SIG-M5 treated with dmso at 0.1 percent for 504 hours (cell line): ENCODE results near the gene DFFB.
"Not testable (repeated sequence)": the region's sequence is repeated elsewhere in the genome, so short reads cannot be mapped to it uniquely, and the experiment has no call there.

Experiments used
- DNase-seq: peaks from one replicate; lab custom pipeline; 2025; ENCODE audit not compliant: unreplicated experiment; lab: John Stamatoyannopoulos, UW

The DFFB gene

DNA sequence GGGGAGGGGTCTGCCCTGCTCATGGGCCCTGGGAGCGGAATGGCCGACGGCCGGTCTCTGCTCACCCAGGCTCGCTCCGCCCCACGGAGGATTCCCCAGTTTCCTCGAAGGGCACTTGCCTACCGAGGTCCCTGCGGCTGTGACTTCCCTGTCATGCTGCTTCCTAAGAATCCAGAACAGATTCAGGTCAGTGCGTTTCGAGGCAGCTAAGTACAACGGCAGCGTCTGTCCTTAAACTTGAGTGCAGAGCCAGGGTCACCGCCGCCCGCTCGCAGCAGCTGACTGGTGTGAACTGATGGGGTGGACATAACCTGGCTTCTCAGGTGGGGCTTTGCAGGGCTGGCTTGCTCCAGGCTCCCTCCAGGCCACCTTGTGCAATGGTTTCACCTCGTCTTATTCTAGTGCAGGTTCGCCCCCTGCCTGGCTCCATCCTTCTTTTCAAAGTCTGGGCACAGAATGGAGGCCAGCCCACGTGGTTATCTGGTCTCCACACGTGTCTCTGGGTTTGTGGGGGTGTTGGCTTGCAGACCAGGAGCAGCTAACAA, 50.4 kb downstream of the DFFB start:
- DNase-seq = no peak

DNA sequence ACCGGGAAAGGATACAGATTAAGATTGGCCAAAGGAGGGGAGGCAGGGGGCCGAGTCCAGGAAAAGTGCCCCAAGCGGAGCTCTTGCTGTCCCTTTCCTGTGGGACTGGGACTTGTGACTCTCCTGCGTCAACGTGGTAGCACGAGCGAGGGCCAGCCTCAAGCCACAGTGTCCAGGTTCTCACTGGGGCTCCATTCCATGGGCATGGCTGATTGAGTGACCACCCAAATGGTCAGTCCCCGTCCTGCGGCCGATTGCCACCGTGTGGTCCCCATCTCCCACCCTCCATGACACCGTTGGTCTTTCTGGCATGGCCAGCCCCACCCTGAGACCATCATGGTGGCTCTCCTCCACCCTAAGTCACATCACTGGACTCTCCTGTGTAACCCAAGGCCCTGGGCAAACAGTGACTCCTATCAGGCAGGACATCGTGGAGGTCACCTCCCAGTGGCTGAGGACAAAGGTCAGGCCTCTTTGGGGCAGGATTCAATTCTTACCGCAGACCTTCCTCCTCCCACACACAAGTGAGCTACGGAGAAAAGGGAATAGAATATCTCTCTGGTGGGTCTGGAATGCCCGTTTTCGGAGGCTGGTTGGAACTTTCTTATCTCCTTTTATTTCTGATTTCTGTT, 51.7 kb downstream of the DFFB start:
- no peak for DNase-seq

DNA sequence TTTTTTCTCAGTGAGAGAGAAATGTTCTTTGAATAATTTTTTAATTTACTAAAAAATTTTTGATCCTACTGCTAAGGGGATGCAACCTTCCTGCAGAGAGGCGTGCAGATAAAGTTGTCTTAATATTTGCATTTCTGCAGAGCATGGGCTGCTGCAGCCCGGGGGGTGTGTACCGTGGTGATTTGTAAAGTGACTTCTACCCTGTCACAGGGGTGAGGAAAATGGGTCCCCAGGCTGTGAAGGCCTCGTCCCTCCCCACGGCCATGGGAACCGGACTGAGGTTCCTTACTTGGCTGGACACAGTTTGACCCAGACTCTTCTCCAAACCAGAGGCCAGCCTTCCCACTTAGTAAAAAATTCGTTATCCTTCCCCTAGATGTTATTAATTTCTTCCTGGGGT, 52.3 kb downstream of the DFFB start:
- no peak for DNase-seq

DNA sequence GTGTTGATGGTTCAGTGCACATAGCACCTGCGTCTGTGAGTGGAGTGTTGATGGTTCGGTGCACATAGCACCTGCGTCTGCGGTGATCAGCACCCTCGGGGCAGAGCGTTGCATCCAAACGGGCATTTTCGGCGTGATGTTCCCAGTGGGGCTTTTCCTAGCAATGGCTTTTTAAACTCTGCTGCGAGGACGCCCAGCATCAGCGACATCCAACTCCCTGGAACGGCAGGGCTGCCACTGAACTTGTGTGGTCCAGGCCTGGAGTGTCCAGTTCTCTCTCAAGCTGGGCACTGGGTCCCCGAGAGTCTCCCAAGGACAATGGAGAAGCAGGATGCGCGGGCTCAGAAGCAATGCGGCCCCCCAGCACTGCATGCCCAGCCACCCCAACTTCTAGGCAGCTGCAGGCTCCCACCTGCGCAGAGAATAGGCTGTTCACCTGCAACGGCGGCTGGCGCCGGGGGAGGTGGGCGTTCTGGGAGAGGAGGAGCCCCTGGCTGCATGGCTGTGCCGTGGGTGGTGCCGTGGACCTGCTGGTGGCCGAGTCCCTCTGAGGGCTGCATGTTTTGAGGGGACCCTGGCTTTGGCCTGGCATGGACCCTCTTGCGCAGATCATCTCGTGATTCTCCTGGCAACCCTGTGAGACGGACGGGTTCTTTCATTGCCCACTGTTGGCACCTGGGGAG, 52.9 kb downstream of the DFFB start:
- DNase-seq = no peak

DNA sequence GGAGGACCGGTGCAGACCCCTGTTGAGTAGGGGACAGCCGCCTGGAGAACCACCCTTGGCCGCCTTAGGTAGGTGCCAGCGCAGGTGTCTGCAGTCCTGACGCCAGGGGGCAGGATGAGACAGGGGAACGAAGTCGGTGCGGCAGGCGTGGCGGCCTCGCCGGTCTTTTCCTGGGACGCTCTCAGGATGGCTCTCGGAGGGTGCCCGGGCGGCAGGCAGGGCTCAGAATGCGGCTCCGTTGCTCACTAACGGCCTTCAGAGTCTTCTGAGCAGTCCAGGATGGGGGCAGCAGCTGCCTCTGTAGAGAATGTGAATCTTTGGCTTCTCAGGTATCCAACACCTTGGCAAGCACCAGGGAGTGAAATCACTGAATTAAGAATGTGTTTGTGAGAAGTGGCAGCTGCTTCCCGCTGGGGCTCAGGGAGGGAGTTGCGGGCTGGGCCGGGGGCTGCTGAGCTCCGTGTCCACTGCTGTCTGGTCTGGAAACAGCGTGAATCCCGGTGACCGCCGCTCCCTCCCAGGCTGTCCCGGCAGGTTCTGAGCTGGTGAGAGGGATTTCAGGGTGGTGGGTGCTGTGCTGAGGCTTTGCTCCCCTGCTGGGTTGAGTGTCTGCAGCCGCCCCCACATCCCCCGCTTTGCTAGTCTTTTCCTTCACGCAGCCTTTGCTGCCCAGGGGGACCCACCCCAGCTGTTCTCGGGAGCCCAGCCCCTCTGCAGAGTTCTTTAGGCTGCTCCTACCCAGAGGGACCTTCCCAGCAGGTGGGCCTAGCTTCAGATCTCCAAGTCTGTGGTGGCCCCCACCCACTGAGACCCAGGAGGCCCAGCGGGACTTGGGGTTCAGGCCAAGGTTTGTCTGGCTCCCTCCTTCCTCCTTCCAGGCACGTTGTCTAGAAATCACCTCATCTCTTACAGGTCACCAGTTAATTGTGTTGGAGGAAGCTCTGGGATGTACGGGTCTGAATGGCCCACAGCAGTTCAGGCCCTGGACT, 53.9 kb downstream of the DFFB start:
- DNase-seq = peak; percentile 44

DNA sequence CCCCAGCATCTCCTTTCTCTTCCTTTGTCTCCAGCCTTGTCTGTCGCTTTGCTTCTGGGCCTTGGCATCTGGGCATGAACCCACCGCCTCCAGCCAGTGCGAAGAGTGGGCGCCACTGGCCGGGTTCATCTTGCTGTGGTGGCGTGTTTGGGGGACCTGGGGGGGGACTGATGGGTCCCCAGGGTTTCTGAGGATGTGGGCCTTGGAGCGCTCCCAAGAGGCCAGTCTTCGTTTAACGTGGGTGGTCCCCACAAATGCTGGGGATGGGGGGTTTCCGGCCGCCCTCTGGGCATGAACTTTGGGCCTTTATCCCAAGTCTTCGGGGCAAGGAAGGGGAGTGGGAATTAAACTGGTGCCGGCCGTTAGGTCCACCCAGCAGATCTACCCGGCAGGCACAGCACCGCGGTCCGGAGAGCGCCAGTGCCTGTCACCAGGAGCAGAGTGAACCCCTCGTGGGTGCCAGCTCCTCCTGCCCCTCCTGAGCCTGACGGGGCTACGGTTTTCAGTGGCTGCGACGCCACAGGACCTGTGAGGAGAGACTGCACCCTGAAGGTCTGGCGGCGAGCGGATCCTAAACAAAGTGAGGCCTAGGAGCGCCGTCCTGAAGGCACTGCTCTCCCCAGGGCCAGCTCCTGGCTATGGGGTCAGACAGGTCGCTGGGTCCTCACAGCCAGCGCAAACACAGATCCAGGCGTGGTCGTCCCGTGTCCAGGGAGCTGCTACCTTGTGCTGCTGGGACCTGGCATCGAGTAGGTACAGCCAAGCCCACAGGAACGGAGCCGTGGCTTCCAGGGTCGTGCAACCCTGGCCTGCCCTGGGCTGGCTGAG, 54.9 kb downstream of the DFFB start:
- DNase-seq = no peak

DNA sequence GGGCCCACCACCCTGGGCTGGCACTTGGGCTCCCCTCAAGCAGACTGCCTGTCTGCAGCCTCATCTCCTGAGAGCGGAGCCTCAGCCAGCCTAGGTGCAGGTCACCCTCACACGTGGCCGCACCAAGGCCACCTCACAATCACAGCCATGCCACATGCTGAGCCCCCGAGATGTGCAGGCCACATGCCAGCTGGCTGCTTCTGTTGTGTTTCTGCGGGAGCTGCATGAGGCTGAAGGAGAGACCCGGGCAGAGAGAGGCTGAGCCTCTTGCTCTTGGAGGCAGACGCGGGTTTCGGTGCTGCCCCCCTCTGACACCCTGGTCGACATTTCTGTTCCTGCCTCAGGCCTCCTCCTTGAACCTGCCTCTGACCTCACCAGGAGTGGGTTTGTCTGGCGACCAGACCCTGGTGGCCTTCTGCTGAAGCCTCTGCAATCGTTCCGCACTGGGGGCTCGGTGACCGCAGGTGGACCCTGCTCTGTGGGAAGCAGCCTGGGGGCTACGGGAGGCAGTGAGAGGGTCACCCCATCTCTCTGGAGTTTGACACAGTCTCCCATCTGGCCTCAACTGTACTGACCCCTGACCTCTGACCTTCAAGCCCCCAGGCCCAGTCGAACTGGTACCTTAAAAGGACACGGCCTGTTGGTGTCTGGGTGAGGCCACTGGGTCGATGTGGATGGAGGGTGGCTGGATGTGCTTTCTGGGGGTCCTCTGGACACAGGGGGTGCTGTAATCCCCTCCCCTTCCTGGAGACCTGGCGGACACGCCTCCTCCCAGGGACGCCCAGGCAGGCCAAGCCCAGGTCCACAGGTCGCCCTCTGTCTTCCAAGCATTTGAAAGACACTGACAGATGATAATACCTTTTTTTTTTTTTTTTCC, 55.8 kb downstream of the DFFB start:
- no peak for DNase-seq

DNA sequence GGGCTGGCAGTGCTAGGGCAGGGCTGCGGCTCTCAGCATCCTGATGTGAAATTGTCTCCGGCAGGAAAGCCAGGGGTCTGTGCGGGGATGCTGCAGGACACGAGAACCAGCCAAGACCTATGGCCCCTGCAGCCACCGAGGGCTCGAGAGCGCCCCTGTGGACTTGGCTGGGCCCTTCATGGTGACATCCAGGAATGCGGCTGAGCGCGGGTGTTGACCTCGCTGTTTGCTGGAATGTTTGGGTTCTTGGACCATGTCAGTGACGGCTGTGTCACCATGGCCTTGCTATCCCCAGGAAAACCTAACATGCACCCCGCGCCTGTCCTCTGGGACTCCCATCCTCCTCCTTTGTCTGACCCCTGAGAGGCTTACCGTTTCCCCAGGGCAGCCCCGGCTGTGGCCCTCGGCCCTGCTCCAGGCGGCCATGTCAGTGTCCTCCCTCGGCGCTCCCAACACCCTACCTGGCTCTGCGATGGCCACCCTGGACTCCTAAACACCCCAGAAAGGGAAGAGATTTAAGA, 57.1 kb downstream of the DFFB start:
- DNase-seq = no peak

DNA sequence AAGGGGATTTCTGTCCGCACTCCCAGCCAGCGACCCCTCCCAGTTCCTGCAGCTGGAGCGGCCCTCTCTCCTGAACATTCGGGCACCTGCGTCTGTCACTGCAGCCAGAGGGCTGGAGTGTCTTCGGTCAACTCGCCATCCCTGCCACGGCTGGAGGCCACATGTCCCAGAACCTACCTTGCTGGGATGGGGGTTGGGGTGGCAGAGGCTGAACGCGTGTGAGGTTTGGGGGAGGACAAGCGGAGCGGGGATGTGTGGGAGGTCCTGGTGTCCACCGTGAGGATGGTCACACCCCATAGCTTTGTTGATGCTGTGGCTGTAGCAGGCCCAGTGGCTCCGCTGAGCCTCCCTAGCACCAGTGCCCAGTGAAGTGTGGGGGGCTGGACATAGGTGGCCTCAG, 57.6 kb downstream of the DFFB start:
- DNase-seq = no peak

DNA sequence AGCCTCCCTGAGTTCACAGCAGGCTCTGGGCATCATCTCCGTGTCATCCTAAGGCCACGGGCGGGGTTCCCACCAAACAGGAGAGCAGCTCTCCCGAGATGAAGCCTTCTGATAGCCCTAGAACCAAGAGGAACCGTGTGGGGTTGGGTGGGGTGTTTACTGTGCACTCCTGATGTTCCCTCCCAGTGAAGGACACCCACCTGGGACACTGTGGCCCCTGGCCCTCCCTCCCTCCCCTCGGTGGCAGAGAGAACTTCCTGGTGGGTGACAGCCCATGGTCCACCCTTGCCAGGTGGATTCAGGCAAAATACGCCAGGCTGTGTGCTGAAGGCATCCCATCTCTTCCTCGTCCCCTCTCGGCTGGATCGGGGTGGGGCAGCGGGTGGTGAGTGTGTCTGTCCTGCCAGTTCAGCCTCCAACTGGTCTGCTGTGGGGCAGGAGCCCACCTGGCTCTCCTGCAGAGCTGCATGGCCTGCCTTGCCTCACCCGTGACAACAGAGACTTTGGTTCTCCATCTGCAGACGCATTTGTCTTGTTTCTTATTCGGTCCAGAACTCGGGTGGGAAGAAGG, 58.4 kb downstream of the DFFB start:
- DNase-seq = no peak

DNA sequence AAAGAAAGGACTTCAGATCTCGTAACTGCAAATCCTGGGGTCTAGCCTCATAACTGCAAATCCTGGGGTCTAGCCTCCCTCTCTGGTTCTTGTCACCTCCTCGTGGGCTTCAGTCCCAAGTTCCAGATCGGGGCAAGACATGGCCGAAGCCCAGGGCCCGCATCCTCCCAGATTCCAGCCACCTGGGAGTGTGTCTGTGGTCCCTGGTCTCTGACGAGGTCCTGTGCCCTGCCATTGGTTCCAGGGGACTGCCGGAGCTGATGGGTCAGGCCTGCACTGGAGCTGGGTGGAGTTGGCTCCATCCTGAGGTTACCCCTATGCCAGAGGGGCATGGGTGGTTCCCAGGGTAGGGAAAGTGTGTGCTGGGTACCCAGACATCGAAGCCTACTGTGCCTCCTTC, 60.5 kb downstream of the DFFB start:
- DNase-seq = no peak

DNA sequence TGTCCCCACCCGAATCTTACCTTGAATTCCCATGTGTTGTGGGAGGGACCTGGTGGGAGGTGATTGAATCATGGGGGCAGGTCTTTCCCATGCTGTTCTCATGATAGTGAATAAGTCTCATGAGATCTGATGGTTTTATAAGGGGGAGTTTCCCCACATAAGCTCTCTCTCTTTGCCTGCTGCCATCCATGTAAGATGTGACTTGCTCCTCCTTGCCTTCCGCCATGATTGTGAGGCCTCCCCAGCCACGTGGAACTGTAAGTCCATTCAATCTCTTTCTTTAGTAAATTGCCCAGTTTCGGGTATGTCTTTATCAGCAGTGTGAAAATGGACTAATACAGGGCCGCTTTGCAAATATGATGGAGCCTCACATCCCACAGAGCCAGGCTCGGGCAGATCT, 61.1 kb downstream of the DFFB start:
- not testable (repeated sequence) for DNase-seq

DNA sequence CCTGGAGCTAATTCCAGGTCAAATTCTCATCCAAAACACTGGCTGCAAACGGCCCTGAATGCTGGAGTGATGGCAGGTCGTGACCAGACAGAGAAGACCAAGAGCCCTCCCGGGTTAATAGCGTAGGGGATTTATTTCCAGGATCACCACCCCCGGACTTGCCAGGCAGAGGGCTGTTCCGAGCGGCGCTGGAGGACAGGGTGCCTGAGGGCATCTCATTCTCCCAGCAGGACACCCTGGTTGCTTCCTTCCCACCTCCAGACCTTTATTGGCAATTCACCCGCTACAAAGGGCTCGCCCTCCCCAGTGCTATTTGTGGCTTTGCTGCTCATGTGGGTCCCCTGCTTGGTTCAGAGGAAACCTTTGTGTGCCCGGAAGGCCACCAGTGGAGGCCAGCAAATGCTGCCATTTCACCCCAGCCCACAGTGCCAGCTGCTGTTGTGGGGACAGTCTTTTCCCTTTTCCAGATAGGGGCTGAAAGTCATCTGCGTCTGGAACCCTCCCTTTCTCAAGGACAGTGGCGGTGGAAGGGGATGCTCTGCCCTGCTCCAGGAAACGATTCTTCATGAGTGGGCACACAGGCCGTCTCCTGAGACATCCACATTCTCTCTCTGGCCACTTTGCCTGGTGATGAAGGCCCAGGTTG, 61.8 kb downstream of the DFFB start:
- no peak for DNase-seq

DNA sequence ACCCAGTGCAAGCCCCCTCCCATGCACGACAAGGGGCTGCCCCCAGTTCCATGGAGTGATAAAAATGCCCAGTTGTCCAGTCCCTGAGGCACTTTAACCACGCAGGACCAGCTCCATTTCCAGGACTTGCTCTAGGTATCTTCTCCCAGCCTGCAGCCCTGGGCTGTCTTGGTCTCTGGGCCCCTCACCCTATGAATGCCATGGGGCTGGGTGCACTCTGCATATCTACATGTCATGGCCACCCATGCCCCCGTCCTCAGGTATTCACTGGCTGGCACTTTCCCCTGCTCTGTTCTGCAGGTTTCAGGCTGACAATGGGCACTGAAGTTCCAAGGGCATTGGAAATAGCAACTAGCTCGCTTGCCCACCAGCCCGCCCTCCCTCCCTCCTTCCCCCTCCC, 62.4 kb downstream of the DFFB start:
- no peak for DNase-seq

DNA sequence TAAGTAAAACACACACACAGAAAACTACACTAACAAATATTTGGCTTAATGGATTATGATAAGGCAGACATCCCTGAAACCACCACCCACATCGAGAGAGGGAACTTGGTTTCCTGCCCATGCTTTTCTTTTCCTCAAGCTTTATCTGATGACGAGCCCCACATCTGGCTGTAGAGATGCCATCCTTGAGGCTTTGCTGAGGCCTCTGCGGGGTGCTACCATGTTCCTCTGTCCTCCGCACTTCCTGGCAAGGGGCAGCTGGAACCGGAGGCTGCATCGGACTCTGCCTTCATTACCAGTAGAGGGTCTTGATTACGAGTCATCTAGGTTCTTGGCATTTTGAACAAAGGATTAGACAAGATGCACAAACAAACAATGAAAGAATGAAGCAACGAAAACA, 64.5 kb downstream of the DFFB start:
- DNase-seq = no peak

DNA sequence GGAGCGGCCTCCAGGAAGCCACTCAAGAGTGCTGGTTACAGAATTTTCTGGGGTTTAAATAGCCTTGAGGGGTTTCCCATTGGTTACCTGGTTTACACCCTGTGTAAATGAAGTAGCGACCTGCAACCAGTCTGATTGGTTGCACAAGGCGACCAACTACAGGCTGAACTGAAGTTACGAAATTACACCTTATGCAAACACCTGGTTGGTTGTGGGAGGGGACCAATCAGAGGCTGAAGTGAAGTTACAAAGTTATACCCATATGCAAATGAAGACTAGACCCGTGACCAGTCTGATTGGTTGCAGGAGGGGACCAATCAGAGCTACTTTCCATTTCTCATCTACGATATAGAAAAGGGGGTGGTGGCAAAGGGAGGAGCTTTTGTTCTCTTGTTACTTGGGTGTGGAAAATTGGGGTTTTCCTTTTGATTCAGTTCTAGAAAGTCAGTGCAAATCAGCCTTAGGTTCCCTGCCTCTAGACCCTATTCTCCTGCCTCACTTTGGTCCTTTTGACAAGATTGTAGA, 65.0 kb downstream of the DFFB start:
- no peak for DNase-seq

DNA sequence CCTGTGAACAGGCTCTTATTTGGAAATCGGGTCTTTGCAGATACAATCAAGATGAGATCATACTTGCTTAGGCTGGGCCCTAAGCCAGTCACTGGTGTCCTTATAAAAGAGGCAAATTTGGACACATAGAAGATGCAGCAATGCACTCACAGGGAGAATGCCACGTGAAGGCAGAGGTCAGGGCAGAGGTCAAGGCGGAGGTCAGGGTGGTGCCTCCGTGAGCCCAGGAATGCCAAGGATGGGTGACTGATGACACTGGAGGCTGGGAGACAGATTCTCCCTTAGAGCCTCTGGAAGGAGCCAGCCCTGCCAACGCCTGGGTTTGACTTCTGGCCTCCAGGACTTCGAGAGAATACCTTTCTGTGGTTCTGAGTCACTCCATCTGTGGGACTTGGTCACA, 65.6 kb downstream of the DFFB start:
- DNase-seq = no peak

DNA sequence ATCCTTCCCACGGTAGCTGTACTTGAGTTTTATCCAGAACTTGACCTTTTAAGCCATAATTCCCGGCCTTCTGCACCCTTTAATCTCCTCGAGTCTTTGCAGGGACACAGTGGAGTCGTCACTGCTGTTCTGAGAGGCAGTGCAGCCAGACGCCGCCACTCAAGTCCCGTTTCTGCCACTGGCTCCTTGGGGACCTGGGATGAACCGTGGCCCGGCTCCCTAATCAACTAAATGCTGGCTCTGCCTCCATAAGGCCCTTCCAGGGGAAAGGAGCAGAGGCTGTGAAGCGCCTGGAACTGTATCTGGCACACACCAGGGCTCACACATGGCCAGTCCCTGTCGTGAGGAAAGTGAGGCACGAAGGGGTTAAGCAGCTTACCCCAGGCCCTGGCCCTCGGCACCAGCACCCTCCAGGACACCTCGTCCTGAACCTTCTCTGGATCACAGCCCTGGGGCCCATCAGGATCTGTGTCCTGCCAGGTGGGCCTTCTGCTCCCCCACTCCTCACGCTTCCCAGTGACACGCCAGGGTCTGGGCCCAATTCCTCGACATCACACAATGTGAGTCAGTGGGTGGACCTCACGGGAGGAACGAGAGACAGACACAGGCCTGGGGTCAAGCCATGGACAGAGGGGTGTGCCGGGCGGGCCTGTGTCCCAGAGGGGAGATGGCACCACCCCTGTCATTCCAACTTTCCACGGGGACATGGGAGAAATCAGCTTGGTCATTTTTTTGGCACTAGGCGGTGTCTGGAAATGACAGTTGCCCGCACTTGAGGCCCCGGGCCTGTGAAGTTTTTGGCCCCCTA, 66.3 kb downstream of the DFFB start:
- no peak for DNase-seq
